Neural progenitor cell (in vitro differentiated cells): ENCODE measurements around the gene PKNOX2.

ENCODE experiments used
- EZH2 ChIP-seq: fragments of 200-600 bp; sonication (generic); IDR thresholded peaks from 2 replicates; pipeline ENCODE4 v1.6.1; 2017; ENCODE audit warnings: antibody characterized with exemption, mild to moderate bottlenecking, moderate library complexity
- EZH2phosphoT487 ChIP-seq: fragments of 200-600 bp; sonication (generic); IDR thresholded peaks from 2 replicates; pipeline ENCODE4 v1.6.1; 2017; ENCODE audit warnings: antibody characterized with exemption
- TF ChIP-seq, protein P1 (sequence below): fragments of 200-600 bp; sonication (generic); IDR thresholded peaks from 2 replicates; pipeline ENCODE4 v1.5.1; 2017; ENCODE audit warnings: antibody characterized with exemption, mild to moderate bottlenecking

DNA sequence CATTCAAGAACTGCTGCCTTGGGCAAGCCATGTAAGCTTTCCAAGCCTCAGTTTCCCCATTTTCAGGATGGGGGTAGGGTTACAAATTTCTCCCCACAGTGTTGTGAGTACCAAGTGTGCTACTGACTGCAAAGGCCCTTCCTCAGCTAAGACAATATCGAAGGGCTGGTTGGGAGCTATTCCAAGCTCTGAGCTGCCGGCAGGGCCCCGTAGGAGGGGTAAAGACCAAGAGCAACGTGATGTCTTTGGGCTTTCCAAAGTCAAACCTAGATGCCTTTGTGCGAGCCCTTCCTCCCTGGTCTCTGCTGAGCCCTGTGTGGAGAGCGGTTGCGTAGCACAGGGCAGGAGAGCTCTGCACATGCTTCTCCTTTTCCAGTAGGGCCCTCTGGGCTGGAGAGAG, 29.3 kb downstream of the PKNOX2 start:
- TF ChIP-seq, protein P1, sequence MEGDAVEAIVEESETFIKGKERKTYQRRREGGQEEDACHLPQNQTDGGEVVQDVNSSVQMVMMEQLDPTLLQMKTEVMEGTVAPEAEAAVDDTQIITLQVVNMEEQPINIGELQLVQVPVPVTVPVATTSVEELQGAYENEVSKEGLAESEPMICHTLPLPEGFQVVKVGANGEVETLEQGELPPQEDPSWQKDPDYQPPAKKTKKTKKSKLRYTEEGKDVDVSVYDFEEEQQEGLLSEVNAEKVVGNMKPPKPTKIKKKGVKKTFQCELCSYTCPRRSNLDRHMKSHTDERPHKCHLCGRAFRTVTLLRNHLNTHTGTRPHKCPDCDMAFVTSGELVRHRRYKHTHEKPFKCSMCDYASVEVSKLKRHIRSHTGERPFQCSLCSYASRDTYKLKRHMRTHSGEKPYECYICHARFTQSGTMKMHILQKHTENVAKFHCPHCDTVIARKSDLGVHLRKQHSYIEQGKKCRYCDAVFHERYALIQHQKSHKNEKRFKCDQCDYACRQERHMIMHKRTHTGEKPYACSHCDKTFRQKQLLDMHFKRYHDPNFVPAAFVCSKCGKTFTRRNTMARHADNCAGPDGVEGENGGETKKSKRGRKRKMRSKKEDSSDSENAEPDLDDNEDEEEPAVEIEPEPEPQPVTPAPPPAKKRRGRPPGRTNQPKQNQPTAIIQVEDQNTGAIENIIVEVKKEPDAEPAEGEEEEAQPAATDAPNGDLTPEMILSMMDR: no peak
- TF ChIP-seq EZH2 (no peak), EZH2phosphoT487 (no peak)
